Duodenal mucosa (tissue), 2 donors: ENCODE data around the gene SOX30.

Source experiments
- H3K27ac ChIP-seq: one replicate; pipeline ENCODE4 v1.7.0; 2013; ENCODE audit warnings: low read depth, low read length
- H3K27me3 ChIP-seq, 2 donors: one replicate each; pipeline ENCODE4 v1.7.0; 2013; ENCODE audit warnings: low read length in 2 of 2, control low read depth in 1 of 2; ENCODE audit not compliant: insufficient read depth in 2 of 2, control insufficient read depth in 1 of 2
- H3K36me3 ChIP-seq, 2 donors: one replicate each; pipeline ENCODE4 v1.7.0; 2013; ENCODE audit warnings: low read length in 2 of 2, control low read depth in 1 of 2; ENCODE audit not compliant: insufficient read depth in 2 of 2, control insufficient read depth in 1 of 2
- H3K4me1 ChIP-seq, 2 donors: one replicate each; pipeline ENCODE4 v1.7.0; 2013; ENCODE audit warnings: low read length in 2 of 2, control low read depth in 1 of 2; ENCODE audit not compliant: insufficient read depth in 2 of 2, control insufficient read depth in 1 of 2
- H3K4me3 ChIP-seq, 2 donors: one replicate each; pipeline ENCODE4 v1.7.0; 2013; ENCODE audit warnings: low read length in 2 of 2, low read depth in 1 of 2
- H3K9ac ChIP-seq, 2 donors: one replicate each; pipeline ENCODE4 v1.7.0; 2013; ENCODE audit warnings: low read length in 2 of 2, low read depth in 1 of 2
- H3K9me3 ChIP-seq, 2 donors: one replicate each; pipeline ENCODE4 v1.7.0; 2013; ENCODE audit warnings: low read length in 2 of 2, control low read depth in 1 of 2; ENCODE audit not compliant: control insufficient read depth in 1 of 2

The SOX30 gene

GRCh38 chr5:157578079-157578780 is 74.0 kb downstream of the SOX30 start:
- Histone ChIP-seq H3K9me3 (no peaks in the 10 kb centered on the region), H3K27me3 (peaks cover 8 to 12% of the 10 kb centered on the region in 2 donors), H3K27ac (no peak overlapping the region), H3K36me3 (no peaks in the 10 kb centered on the region), H3K9ac (no peak overlapping the region), H3K4me1 (no peaks in the 10 kb centered on the region), H3K4me3 (no peak overlapping the region)

GRCh38 chr5:157576678-157577077 is 75.6 kb downstream of the SOX30 start:
- no peak overlapping the region for H3K9ac ChIP-seq
- H3K4me1 ChIP-seq: peaks cover 0 to 2% of the 10 kb centered on the region in 2 donors
- H3K27me3 ChIP-seq: peaks cover 8 to 12% of the 10 kb centered on the region in 2 donors
- no peaks in the 10 kb centered on the region for H3K36me3 ChIP-seq
- no peaks in the 10 kb centered on the region for H3K9me3 ChIP-seq
- H3K27ac ChIP-seq: no peak overlapping the region
- H3K4me3 ChIP-seq: no peak overlapping the region
